Stimulated activated CD8-positive, alpha-beta memory T cell treated with anti-CD3 and anti-CD28 coated beads, Interleukin-15, amount 100 ng/mL, for 48 hours (primary cell): ENCODE results near the gene OLFM4.
"Not testable (repeated sequence)": the region's sequence is repeated elsewhere in the genome, so short reads cannot be mapped to it uniquely, and the experiment has no call there.

Source experiments
- DNase-seq, 2 donors: peaks; one replicate each; pipeline ENCODE4 v3.0.0-alpha.2; 2020; ENCODE audit warnings: low read depth in 2 of 2

Gene OLFM4, protein sequence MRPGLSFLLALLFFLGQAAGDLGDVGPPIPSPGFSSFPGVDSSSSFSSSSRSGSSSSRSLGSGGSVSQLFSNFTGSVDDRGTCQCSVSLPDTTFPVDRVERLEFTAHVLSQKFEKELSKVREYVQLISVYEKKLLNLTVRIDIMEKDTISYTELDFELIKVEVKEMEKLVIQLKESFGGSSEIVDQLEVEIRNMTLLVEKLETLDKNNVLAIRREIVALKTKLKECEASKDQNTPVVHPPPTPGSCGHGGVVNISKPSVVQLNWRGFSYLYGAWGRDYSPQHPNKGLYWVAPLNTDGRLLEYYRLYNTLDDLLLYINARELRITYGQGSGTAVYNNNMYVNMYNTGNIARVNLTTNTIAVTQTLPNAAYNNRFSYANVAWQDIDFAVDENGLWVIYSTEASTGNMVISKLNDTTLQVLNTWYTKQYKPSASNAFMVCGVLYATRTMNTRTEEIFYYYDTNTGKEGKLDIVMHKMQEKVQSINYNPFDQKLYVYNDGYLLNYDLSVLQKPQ

GRCh38 chr13:53028637-53029203 lies at the start of gene OLFM4:
TSS of gene OLFM4 (plus strand) at chr13:53028813. CDS start at chr13:53028837, 24 bp downstream.
- DNase-seq = no peak

DNA sequence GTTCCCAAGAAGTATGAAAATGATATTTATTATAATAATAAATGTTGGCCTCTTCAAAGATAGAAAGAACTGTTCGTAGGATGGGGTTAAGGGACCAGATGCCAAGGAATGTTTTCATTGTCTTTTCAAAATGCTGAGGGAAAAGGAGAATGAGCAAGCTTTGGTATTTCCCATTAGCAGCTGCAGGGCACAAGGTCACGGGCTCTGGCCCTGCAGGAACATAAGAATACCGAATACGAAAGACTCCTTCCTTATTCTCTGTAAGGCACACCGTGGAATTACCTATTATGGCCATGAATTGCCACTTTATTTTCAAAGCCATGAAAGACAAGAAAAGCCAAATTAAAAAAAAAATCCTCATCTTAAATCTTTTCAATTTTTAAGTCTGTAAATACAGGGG lies 49.6 kb upstream of the OLFM4 start:
- DNase-seq = no peak

DNA sequence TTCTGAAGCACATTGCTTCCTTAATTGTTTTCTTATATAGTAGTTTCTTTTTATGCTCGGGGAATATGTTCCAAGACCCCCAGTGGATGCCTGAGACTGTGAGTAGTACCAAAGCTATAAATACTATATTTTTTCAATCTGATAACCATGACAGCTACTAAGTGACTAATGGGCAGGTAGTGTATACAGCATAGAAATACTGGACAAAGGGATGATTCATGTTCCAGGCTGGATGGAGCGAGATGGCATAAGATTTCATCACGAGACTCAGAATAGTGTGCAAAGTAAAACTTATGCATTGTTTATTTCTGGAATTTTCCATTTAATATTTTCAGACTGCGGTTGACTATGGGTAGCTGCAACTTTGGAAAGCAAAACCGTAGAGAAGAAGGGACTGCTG lies 47.9 kb upstream of the OLFM4 start:
- no peak for DNase-seq

DNA sequence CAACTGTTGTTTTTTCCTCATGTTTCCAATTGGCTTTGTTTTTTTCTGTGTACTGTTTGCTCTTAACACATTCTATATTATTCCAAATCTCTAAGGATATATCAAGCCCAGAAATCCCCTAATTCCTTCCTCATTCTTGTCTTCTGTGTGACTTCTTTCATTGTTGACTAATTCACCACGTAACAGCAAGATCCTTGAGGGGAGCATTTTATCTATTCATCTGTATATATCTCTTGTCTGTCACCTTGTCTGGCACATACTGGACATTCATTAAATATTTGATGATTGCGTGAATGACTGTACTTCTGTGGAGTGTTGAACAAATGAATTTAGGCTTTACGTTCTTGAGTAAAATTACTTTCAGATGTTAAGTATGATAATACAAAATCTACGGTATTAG lies 44.8 kb upstream of the OLFM4 start:
- no peak for DNase-seq

DNA sequence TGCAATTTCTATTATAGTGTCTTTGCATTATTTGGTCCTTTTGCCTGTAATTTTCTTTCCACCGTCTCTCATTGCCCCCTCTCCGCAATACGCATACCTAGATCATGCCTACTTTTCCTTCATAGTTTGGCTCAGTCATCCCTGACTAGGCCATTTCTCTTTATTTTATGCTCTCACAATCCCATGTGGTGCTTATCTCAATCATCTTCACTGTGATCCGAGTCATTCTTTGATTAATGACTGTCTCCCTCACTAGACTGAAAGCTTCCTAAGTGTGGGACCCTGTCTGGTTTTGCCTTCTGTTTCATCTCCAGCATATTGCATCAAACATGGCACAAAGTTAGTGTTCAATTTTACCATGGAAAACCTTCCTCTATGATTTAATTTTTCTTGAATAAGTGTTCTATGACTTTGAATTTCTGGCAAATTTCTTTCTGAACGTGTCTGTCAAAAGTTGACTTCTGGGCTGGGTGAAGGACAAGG lies 43.7 kb upstream of the OLFM4 start:
- no peak for DNase-seq

- no peak for DNase-seq
These were observed 37.1 kb upstream of the OLFM4 start for GRCh38 chr13:52991344-52992020.

GRCh38 chr13:52992110-52992509 lies 36.5 kb upstream of the OLFM4 start:
- no peak for DNase-seq

DNA sequence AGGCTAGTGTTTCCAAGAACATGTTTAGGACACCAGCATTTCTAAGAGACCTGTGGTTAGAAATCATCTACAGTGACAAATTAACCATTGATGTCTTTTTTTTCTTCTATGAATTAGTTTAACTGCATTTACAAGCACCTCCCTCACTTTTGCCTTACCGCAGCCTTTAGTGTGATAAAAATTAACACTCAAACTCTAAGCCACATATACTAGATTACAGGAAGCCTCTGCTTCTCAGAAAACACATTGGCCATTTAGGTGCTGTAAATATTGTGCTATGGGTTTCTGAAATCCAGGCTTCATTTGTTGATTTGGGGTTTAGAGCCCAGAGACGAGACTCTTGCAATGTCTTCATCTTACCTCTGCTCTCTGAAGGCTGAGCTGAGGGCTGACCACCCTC lies 34.6 kb upstream of the OLFM4 start:
- DNase-seq = no peak

GRCh38 chr13:52994865-52995264 lies 33.7 kb upstream of the OLFM4 start:
- DNase-seq = no peak

GRCh38 chr13:52995946-52996345 lies 32.7 kb upstream of the OLFM4 start:
- no peak for DNase-seq

GRCh38 chr13:52997951-52998876 lies 30.4 kb upstream of the OLFM4 start:
- DNase-seq = no peak

DNA sequence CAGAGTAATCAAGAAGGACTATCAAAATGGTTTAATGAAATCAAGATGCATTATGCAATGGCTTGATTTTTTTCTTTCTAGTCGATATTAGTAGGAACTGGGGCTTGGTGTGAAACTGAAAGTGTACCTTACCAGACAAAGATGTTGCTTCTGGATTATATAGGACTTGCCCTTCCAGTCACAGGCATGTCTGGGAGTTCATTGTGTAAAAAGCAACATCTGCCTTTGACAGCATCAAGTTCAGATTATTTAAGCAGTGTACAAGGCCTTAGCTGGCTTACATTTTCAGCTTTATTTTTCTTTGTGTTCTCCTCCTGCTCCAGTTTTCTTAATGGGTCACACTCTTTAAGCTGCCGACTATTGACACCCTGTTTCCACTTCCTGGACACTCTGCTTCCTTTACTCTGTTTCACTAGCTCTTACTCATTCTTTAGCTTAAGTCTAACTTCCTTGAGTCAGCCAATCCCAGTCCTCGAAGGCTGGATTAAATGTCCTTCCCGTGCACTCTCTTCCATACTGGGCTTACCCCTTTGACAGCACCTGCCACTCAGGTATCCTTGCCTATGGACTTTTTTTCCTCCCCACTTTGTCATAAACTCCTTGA lies 29.4 kb upstream of the OLFM4 start:
- DNase-seq = no peak

GRCh38 chr13:53001444-53002225 lies 27.0 kb upstream of the OLFM4 start:
- no peak for DNase-seq

DNA sequence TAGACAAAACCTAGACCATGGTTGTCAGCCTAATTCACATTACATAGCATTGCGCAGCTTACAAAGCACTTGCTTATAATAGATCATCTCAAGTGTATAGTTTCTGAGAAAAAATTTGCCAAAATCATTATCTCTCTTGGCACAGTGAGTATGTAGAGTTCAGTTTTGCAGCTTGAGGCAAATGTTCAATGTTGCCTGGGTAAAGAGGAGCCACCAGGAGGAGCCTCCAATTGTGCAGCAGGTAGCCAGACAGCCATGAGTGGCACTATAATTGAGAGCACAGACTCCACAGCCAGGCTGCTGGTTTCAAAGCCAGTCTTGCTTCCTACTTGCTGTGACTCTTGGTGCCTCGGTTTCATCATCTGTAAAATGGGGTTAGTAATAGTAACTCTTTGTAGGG lies 24.0 kb upstream of the OLFM4 start:
- no peak for DNase-seq

DNA sequence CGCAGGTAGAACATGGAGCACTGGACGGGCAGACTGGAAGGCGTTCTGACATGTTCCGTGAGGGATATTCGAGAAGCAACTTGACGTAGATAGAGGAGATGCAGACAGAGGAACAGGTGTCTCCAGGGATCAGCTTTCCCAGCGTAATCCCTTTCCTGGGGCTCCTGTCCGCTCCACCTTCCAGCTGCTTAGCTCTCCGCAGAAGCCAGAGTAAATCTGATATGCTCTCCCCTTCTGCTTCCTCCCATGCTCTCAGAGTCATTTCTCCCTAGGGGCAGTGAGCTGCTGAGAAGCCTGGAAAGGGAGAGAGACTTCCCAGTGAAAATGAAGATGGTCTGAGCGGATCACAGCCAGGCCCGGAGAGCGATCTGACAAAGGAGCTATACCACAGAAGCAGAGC lies 23.0 kb upstream of the OLFM4 start:
- no peak for DNase-seq

GRCh38 chr13:53007872-53008271 lies 20.7 kb upstream of the OLFM4 start:
- DNase-seq = no peak

GRCh38 chr13:53010374-53011105 lies 18.1 kb upstream of the OLFM4 start:
- no peak for DNase-seq

DNA sequence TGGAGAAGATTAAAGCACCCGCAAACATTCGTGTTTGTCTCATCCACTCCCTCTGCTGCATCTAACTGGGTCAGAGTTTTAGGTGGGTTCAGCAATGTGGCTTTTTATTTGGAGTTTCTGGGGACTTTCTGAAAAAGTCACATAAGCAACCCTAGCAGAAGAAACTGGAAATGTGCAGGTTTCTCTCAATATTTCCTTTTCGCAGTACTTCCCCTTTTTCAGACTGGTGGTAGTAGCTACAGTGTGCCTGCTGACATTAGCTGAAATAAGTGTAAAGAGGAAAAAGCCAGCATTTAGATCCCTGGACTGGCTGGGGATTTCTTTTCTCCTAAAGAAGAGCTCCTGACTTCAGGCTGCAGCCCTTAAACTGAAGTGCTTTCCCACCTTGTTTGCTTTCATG lies 15.9 kb upstream of the OLFM4 start:
- no peak for DNase-seq

DNA sequence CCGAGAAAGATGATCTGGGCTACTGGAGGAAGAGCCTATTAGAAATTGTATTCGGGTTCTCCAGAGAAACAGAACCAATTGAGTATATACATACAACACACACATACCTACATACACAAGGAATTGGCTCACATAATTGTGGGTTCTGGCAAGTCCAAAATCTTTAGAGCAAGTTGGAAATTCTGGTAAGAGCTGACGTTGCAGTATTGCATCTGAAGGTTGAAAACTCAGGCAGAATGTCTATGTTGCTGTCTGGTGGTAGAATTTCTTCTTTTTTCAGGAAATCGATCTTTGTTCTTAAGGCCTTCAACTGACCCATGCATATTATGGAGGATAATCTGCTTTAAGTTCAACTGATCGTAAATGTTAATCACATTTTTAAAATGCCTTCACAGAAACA lies 15.5 kb upstream of the OLFM4 start:
- DNase-seq = no peak

GRCh38 chr13:53014018-53014417 lies 14.6 kb upstream of the OLFM4 start:
- not testable (repeated sequence) for DNase-seq
